SK-N-DZ (cell line): ENCODE results near the gene GRIN2A.

Experiments
- DNase-seq: peaks from one replicate; pipeline ENCODE4 v3.0.0-alpha.2; 2015; ENCODE audit warnings: low spot score
- small RNA-seq, 2 experiments: library from RNA; depleted of rRNA; stranded (forward); fragments of <200 nt; gene quantifications; one replicate each; pipeline ENCODE3, GENCODE V24; 2014

Gene GRIN2A

GRCh38 chr16:9773289-9773688 lies 408.9 kb downstream of the GRIN2A start:
- no peak for DNase-seq

- no peak for DNase-seq
Measured at GRCh38 chr16:9772526-9773225, 409.6 kb downstream of the GRIN2A start.

- no peak for DNase-seq
Measured at GRCh38 chr16:9766891-9767290, 415.3 kb downstream of the GRIN2A start.

GRCh38 chr16:9763505-9763904 lies 418.7 kb downstream of the GRIN2A start:
- no peak for DNase-seq

- no peak for DNase-seq
Measured at GRCh38 chr16:9761870-9762269, 420.4 kb downstream of the GRIN2A start.

GRCh38 chr16:9757687-9758086 lies 424.5 kb downstream of the GRIN2A start:
- no peak for DNase-seq

GRCh38 chr16:9756434-9756833 lies 425.8 kb downstream of the GRIN2A start:
- no peak for DNase-seq

GRCh38 chr16:9755081-9755480 lies 427.1 kb downstream of the GRIN2A start:
- no peak for DNase-seq

GRCh38 chr16:9741776-9742175 lies 440.5 kb downstream of the GRIN2A start:
- no peak for DNase-seq

- DNase-seq, result no peak
Measured at GRCh38 chr16:9739301-9739700, 442.9 kb downstream of the GRIN2A start.

- DNase-seq, result no peak
Measured at GRCh38 chr16:9738690-9739089, 443.5 kb downstream of the GRIN2A start.

- no peak for DNase-seq
Measured at GRCh38 chr16:9736547-9736946, 445.7 kb downstream of the GRIN2A start.

GRCh38 chr16:9723136-9723535 lies 459.1 kb downstream of the GRIN2A start:
- no peak for DNase-seq

GRCh38 chr16:9713907-9714306 lies 468.3 kb downstream of the GRIN2A start:
- DNase-seq, result no peak

GRCh38 chr16:9713156-9713555 lies 469.1 kb downstream of the GRIN2A start:
- no peak for DNase-seq

GRCh38 chr16:9708972-9709620 lies 473.1 kb downstream of the GRIN2A start:
- DNase-seq, result no peak

- DNase-seq, result no peak
Measured at GRCh38 chr16:9706217-9706836, 475.9 kb downstream of the GRIN2A start.

- DNase-seq, result no peak
Measured at GRCh38 chr16:9703731-9704130, 478.5 kb downstream of the GRIN2A start.

Small RNA genes within 50 kb of the gene (small RNA-seq; reads per million reads assigned to genes)
- gene RN7SL493P, result 0 to 0.13 reads per million in 2 experiments
